GM11168 (cell line): Measurements from ENCODE around the gene TM7SF2.
"Not testable (repeated sequence)": the region's sequence is repeated elsewhere in the genome, so short reads cannot be mapped to it uniquely, and the experiment has no call there.

Source experiments
- in situ Hi-C: fragments of 300-500 bp; cut with MboI; formaldehyde crosslinking; loops from one replicate; pipeline ENCODE4 v1.12.0; 2022; ENCODE audit warnings: low sequenced_read_pairs; ENCODE audit not compliant: unreplicated experiment

TM7SF2 gene

DNA sequence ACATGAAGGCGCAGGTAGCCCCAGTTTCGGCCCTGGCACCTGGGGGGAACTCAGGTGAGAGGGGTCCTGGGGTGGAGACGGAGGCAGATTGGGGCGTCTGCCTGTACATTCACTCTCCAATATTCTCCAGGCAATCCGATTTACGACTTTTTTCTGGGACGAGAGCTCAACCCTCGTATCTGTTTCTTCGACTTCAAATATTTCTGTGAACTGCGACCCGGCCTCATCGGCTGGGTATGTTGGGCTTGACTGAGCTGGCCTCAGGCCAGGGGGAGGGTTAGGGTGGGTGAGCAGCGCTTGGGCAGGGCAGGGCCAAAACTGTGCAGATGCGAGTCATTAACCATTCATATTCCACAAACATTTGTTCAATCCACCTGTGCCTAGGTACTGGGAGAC, 1.7 kb downstream of the TM7SF2 start:
- in situ Hi-C loops: no loop called here

DNA sequence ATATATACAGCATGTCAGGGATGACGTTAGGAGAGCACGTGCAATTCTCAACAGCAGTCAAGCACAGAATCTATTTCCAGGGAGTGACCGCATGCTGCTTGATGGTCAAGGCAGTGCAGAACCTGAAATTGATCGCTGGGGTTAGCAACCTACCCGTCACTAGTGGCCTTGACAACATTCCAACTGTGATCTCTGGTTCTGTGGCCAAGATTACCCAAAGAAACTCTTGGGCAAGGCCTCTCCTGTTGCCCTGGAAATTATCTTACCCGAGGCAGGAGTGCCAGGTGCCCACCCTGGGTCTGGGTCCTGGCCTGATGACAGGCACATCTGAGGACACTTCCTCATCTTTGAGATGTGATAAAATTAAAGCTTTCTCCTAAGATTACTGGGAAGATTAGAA, 2.2 kb downstream of the TM7SF2 start:
- in situ Hi-C loops: no loop called here

DNA sequence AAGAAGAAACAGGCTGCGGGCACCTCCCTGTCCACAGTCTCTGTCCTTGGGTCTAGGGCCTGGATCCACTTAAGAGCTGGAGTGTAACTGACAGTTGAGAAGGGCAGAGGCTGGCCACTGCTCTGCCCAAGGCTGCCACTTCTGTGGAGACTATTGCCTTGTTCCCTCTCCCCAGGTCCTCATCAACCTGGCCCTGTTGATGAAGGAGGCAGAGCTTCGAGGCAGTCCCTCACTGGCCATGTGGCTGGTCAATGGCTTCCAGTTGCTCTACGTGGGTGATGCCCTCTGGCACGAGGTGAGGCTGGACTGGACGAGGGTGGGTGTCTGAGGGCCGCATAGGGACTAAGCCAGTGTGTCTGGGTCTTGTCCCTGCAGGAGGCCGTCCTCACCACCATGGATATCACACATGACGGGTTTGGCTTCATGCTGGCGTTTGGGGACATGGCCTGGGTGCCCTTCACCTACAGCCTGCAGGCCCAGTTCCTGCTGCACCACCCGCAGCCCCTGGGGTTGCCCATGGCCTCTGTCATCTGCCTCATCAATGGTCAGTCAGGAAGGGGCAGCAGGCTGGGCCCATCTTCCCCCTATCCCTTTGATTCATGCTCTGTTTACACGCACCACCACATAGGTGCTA, 3.0 kb downstream of the TM7SF2 start:
- in situ Hi-C loops: no loop called here

GRCh38 chr11:65115361-65116082, 3.9 kb downstream of the TM7SF2 start:
- in situ Hi-C loops: no loop called here

DNA sequence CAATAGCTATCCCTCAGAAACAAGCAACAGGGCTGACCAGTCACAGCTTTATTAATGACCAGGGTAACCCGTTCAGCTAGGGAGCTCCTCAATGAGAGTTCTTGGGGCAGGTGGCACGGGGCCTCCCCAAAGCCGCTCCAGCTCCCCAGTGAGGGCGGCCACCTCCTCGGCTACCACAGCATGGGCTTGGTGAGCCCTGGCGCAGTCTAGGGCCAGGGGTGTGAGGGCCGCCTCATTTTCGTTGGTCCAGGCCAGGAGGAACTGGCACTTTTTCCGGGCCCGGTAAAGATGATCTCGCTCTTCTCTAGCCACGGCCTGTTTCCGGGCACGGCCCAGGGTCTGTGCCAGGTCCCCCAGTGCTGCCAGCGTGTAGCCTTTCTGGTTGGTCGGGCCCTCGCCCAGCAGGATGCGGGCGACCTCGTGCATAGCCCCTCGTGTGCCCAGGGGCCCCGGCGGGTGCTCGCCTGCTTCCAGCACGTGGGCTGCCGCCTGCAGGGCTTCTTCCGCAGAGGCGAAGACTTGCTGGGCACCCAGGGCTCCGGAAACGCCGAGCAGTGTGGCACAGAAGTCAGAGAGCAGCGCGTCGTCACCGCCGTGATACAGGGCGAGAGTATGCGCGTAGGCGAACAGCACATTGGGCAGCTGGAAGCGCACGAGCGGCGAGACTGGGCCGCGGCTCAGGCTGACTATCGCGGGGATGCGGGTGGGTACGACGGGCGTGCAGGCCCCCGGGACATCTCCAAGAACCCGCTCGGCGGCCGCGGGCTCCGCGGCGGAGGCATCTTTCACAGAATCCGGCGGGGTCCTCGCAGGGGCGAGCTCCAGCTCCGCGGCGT, 4.9 kb downstream of the TM7SF2 start:
- in situ Hi-C loops: no loop called here

GRCh38 chr11:65117206-65118096, 5.8 kb downstream of the TM7SF2 start, which contains the start of gene ZNHIT2:
ZNHIT2 (minus strand) TSS chr11:65117701; CDS start chr11:65117653, 48 bp downstream.
- in situ Hi-C loops: no loop called here

- in situ Hi-C loops: no loop called here
Measured at GRCh38 chr11:65118097-65118837, 6.6 kb downstream of the TM7SF2 start.

- in situ Hi-C loops: not testable (repeated sequence)
Measured at GRCh38 chr11:65118891-65119669, 7.4 kb downstream of the TM7SF2 start.

DNA sequence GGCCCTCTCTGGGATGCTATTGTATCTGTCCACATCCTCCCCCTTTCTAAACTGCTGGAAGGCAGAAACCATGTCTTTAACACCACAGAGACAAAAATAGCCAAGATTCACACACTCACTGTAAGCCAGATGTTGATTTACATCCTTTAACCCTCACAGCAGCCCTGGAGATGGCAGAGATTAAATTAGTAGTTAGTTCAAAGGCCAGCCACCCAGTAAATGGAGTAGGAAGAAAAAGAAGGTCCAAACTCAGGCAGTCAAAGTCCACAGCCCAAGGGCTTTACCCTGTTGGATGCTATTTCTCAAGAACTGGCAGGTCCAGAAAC, 8.0 kb downstream of the TM7SF2 start:
- in situ Hi-C loops: no loop called here

DNA sequence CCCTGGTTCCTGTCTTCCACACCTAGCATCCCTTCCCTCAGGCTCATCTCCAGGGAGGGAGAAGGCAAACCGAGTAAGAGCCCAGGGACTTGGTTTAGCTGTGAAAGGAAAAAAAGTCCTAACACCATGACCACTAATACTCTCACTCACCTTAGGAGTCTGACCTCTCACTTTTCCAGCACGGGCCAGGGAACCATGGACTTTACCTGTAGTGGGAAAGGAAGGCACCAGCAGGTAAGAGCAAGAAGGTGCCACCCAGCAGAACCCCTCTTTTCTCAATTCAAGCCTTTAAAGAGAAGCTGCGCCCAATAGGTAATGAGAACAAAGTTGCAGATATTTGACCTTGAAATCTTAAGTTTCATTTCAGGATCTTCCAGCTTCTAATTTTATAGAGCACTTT, 9.2 kb downstream of the TM7SF2 start:
- in situ Hi-C loops: no loop called here

- in situ Hi-C loops: no loop called here
Measured at GRCh38 chr11:65121447-65121864, 9.8 kb downstream of the TM7SF2 start.

DNA sequence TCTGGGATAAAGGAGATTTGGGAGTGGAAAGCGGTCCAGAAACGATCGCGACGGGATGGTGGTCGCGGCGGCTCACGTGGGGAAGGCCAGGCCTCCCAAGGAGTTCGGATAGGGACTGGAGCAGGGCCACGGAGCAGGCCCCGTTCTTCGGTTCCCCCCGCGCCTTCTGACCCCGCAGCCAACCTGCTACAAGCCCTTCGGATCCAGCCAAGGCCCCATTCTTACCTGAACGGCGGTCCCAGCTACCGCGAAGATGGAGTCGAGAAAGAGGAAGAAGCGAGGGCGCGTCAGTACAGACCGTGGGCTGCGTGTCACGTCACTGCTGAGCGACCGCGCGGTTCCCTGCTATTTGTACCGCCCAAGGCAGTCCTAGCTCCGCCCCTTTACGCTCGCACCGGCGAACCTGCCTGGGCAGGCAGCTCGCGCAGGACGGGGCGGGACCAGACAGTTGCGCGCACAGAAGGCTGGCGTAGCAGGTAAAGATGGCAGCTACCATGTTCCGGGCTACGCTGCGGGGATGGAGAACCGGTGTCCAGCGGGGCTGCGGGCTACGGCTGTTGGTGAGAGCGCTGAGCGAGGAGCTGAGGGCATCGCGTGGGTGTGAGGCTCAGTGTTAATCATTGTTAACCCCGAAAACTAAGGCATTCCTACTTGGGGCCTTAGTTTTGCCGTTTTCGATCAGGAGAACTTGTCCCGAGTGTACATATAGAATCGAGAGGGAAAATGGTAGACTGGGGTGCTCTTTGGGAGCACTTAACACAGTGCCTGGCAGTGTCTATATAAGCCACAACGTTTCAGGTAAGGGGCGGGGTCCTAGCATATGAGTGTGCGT, 10.4 kb downstream of the TM7SF2 start, which contains the start of the genes FAU and MRPL49:
Gene FAU, minus strand, starts transcription at position 270 of the 832 bp plus-strand sequence. CDS start 321 bp downstream, outside the sequence.
Gene MRPL49, plus strand, starts transcription at position 457 of the 832 bp plus-strand sequence. Its CDS starts 26 bp downstream, at position 483.
- in situ Hi-C loops: no loop called here

DNA sequence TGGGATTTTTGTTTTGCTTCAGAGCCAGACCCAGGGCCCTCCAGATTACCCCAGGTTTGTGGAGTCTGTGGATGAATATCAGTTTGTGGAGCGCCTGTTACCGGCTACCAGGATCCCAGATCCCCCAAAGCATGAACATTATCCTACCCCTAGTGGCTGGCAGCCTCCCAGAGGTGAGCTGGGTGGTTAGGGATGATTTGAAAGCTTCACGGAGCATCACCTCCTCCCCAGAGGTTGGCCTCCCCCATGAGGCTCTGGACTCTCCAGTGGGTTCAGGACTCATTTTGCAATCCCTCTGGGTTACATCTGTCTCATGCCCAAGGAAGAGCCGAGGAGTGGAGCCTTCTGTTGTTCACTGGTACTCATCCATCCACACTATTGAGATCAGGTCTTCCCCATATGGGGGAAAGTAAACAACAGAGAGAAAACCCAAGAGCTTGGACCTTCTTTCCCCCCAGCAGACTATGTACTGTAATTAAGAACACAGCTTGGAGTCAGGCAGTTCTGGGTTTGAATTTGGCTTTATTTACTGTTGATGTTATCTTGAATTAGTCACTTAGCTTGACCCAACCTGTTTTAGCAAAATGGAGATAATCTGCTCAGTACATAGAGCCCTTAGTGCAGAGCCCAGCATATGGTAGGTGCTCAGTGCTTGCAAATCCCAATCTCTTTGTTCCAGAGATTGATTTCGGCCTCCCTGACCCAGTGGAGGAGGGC, 13.0 kb downstream of the TM7SF2 start:
- in situ Hi-C loops: no loop called here

GRCh38 chr11:65125197-65126056, 13.8 kb downstream of the TM7SF2 start:
- in situ Hi-C loops: no loop called here

GRCh38 chr11:65126624-65127274, 15.1 kb downstream of the TM7SF2 start:
- in situ Hi-C loops: no loop called here
